Endothelial cell of umbilical vein (primary cell): ENCODE measurements around the gene CEP170. TPM values are rescaled to one million over a fixed set of nuclear protein-coding genes. Genes with fewer than 3 reads are reported as not detected.
"Not testable (repeated sequence)": the region's sequence is repeated elsewhere in the genome, so short reads cannot be mapped to it uniquely, and the experiment has no call there.

Experiments
- BruUV-seq: library from RNA; stranded (reverse); fragments of 400-500 nt; replicated peaks from 2 replicates; lab custom pipeline; 2021; lab: Mats Ljungman, UMichigan
- CTCF ChIA-PET: fragments of 300-600, 350-600 bp; sonication (Branson Sonifier 250); formaldehyde crosslinking; loops from one replicate; lab custom pipeline; 2021; ENCODE audit warnings: antibody characterized with exemption, inconsistent platforms; lab: Charles Lee
- POLR2A ChIA-PET: fragments of 300-600, 350-600 bp; sonication (Branson Sonifier 250); formaldehyde crosslinking; loops from one replicate; lab custom pipeline; 2021; ENCODE audit warnings: antibody characterized with exemption, inconsistent platforms; lab: Charles Lee
- DNase-seq: peaks from one replicate; pipeline ENCODE4 v3.0.0-alpha.2; 2011; ENCODE audit warnings: low read depth, low spot score
- FAIRE-seq: peaks from 2 replicates; lab custom pipeline; 2011; peaks lifted over from hg19 to GRCh38; lab: Jason Lieb, UNC
- H2AFZ ChIP-seq: 2 replicates; pipeline ENCODE4 v1.6.0; 2012; ENCODE audit warnings: low read depth, low read length, control low read depth, inconsistent platforms
- H3K27ac ChIP-seq: 2 replicates; pipeline ENCODE4 v1.5.1; 2011; ENCODE audit warnings: low read depth, mild to moderate bottlenecking, control low read depth, low read length, moderate library complexity; ENCODE audit not compliant: insufficient read depth
- H3K27me3 ChIP-seq, 2 experiments: 2 replicates each; pipeline versions ENCODE4 v1.6.0 to v1.6.1; 2011; ENCODE audit warnings: low read length in 2 of 2, mixed read lengths in 1 of 2; ENCODE audit not compliant: control insufficient read depth in 2 of 2, insufficient read depth in 2 of 2
- H3K36me3 ChIP-seq, 2 experiments: 2 replicates in 1 of 2; 3 replicates in 1 of 2; pipeline ENCODE4 v1.5.1; 2011; ENCODE audit warnings: low read length in 2 of 2, mild to moderate bottlenecking in 1 of 2, moderate library complexity in 1 of 2; ENCODE audit not compliant: control insufficient read depth in 2 of 2, insufficient read depth in 2 of 2; ENCODE audit errors: extremely low read depth in 1 of 2
- H3K4me1 ChIP-seq: 3 replicates; pipeline ENCODE4 v1.5.1; 2011; ENCODE audit warnings: mild to moderate bottlenecking, low read length; ENCODE audit not compliant: control insufficient read depth, insufficient read depth; ENCODE audit errors: extremely low read depth
- H3K4me2 ChIP-seq: 2 replicates; pipeline ENCODE4 v1.6.1; 2011; ENCODE audit warnings: low read length, control low read depth, mixed read lengths; ENCODE audit not compliant: insufficient read depth
- H3K4me3 ChIP-seq, 3 experiments: fragments of 200-600 bp in 1 of 3; sonication (generic), shearing (Covaris generic) in 1 of 3; replicated peaks in 1 of 3; 2 replicates each; pipeline ENCODE4 v1.5.1; 2011 to 2016; ENCODE audit warnings: control low read depth in 3 of 3, low read length in 3 of 3, mild to moderate bottlenecking in 2 of 3, inconsistent platforms in 1 of 3, low read depth in 1 of 3, moderate library complexity in 1 of 3; ENCODE audit not compliant: insufficient read depth in 1 of 3
- H3K79me2 ChIP-seq: 2 replicates; pipeline ENCODE4 v1.6.0; 2012; ENCODE audit warnings: low read length, inconsistent platforms; ENCODE audit not compliant: control insufficient read depth, insufficient read depth
- H3K9ac ChIP-seq: replicated peaks from 2 replicates; pipeline ENCODE3; 2011; ENCODE audit warnings: low read length, control low read depth; ENCODE audit not compliant: insufficient read depth; ENCODE audit errors: extremely low read depth
- H3K9me1 ChIP-seq: replicated peaks from 3 replicates; pipeline ENCODE4 v1.6.0; 2011; ENCODE audit warnings: mild to moderate bottlenecking, low read length; ENCODE audit not compliant: control insufficient read depth, insufficient read depth; ENCODE audit errors: extremely low read depth
- H3K9me3 ChIP-seq: replicated peaks from 2 replicates; pipeline ENCODE4 v1.5.1; 2012; ENCODE audit warnings: low read length, inconsistent platforms; ENCODE audit not compliant: control insufficient read depth, insufficient read depth
- H4K20me1 ChIP-seq: replicated peaks from 2 replicates; pipeline ENCODE3; 2011; ENCODE audit warnings: mild to moderate bottlenecking, low read length; ENCODE audit not compliant: control insufficient read depth, insufficient read depth; ENCODE audit errors: extremely low read depth
- dilution Hi-C: fragments of 300-500 bp; cut with MboI; formaldehyde crosslinking; loops from one replicate; pipeline ENCODE4 v1.15.0; 2019; ENCODE audit warnings: low sequenced_read_pairs; ENCODE audit not compliant: extremely low pct_ligation_motif_present
- intact Hi-C: fragments of 100-400 bp; cut with micrococcal nuclease; formaldehyde crosslinking; loops from one replicate; pipeline ENCODE4 v1.10.0; 2022
- polyA plus RNA-seq, 4 experiments: library from polyadenylated mRNA; depleted of rRNA in 3 of 4; stranded (reverse) in 3 of 4; unstranded in 1 of 4; fragments of >200 nt; gene quantifications; 2 replicates each; pipeline versions ENCODE4 v1.2.1 to v1.2.3, GENCODE V29; 2011 to 2012; ENCODE audit warnings: missing spikeins in 1 of 4
- total RNA-seq: library from RNA; stranded (reverse); gene quantifications from 2 replicates; pipeline ENCODE4 v1.2.3, GENCODE V29; 2021

The CEP170 gene
- total and polyA plus RNA-seq, 2 donors (not counting 3 experiments of a cell fraction or from before 2014, with no cell fraction given): 49.6 to 225 TPM

DNA sequence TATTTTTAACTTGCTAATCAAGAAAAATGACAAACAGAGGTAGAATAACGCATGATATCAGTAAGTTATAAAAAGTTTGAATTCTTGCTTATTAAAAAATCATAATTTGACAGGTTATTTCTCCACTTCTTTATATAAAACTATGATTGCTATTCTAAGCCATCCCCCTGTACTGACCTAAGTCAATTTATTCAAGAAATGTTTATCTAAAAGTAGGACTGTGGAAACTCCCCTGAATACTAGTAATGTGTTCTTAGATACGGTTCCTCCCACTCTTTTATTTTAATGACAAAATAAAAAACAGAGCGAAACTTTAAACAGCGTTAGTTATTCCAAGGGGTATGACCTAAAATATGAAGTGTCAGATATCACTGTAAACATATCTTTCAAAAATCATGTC is 51.9 kb downstream of the CEP170 start:
- dilution Hi-C loops, CTCF ChIA-PET, intact Hi-C loops, BruUV-seq, H3K4me2 ChIP-seq, H3K36me3 ChIP-seq, H3K9ac ChIP-seq, H3K27me3 ChIP-seq, H3K9me3 ChIP-seq, H3K4me3 ChIP-seq, POLR2A ChIA-PET, H3K9me1 ChIP-seq, H3K4me1 ChIP-seq, DNase-seq, FAIRE-seq, H2AFZ ChIP-seq, H4K20me1 ChIP-seq, H3K27ac ChIP-seq: not testable (repeated sequence)
- H3K79me2 ChIP-seq: peaks cover 53% of the 10 kb centered on the region

DNA sequence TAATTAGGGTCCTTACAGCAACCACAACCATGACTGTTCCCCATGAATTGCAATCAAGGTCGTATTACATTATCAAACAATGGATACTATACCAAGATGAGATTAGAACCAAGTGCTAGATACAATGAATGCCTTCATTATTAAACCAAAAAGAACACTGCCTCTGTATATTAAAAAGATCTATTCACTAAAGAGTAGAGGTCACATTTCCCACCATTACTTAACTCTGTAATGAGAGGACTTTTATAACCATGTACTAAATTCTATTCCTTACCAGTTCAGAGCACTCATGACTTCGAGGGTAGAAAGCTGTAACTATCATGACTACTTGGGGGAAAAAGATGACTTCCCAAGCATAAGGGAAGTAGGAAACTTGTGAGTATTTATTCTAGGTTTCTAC is 53.8 kb downstream of the CEP170 start:
- POLR2A ChIA-PET, intact Hi-C loops, DNase-seq, CTCF ChIA-PET, H3K27ac ChIP-seq, H3K9me1 ChIP-seq, H4K20me1 ChIP-seq, BruUV-seq, FAIRE-seq, H3K4me3 ChIP-seq, H3K27me3 ChIP-seq, H3K9ac ChIP-seq, H3K4me2 ChIP-seq, H3K36me3 ChIP-seq, dilution Hi-C loops, H3K4me1 ChIP-seq, H2AFZ ChIP-seq, H3K9me3 ChIP-seq: not testable (repeated sequence)
- H3K79me2 ChIP-seq: peaks cover 54% of the 10 kb centered on the region

DNA sequence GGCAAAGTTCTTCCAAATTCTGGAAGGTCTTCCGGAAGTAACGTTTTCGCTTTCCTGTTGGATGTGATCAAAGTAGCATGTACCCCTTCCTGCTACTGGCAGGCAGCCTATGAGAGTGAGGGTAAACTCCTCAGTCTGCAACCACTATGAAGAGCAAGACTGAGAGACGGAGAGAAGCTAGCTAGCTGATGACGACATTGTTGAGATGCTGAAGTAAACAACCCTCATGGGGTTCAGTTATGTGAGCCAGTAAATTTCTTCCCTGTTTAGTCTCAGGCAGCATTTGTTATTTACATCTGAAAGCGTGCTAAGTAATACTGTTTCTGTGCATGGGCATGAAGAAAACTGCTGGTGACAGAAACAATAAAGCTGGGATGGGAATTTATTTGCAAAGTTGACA is 57.6 kb downstream of the CEP170 start:
- H3K4me2 ChIP-seq, H3K9me3 ChIP-seq, H3K4me1 ChIP-seq, DNase-seq, FAIRE-seq, H3K4me3 ChIP-seq, H3K9me1 ChIP-seq, H3K9ac ChIP-seq, H3K27ac ChIP-seq, H3K27me3 ChIP-seq, CTCF ChIA-PET, H4K20me1 ChIP-seq, H3K36me3 ChIP-seq, BruUV-seq, intact Hi-C loops, dilution Hi-C loops, POLR2A ChIA-PET, H2AFZ ChIP-seq: not testable (repeated sequence)
- peaks cover 39% of the 10 kb centered on the region for H3K79me2 ChIP-seq

DNA sequence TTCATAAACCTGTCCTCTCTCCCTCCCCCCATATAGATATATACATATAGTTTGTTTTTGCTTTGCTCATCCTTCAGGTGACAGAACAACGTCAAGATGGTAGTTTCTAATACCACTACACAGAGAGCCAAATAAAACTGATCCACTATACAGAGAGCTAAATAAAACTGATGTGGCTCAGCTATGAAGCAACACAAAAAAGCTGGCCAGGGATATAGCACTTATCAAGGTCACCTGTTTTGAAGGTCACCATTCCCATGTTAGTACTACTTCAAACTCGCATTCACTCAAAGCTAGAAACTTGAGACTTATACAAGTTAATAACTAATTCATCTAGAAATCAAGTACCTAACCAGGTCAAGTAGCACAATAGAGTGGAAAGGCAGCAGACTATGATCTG is 61.8 kb downstream of the CEP170 start:
- FAIRE-seq, H3K4me1 ChIP-seq, intact Hi-C loops, H3K9me1 ChIP-seq, H3K9me3 ChIP-seq, DNase-seq, H3K27ac ChIP-seq, H3K36me3 ChIP-seq, H3K4me2 ChIP-seq, H3K27me3 ChIP-seq, H4K20me1 ChIP-seq, BruUV-seq, dilution Hi-C loops, H3K4me3 ChIP-seq, POLR2A ChIA-PET, CTCF ChIA-PET, H2AFZ ChIP-seq, H3K9ac ChIP-seq: not testable (repeated sequence)
- peaks cover 34% of the 10 kb centered on the region for H3K79me2 ChIP-seq
